Lung (tissue), 13 donors: Measurements from ENCODE around the gene DIP2B. TPM values are rescaled to one million over a fixed set of nuclear protein-coding genes. Genes with fewer than 3 reads are reported as not detected.

Experiments
- ATAC-seq: fragments of 200-7000 bp; cut with Tn5 transposase; one replicate; pipeline ENCODE4 v1.9.1; 2020; ENCODE audit warnings: moderate number of reproducible peaks; ENCODE audit not compliant: insufficient read depth, low FRiP score
- DNase-seq, 3 donors: peaks; one replicate each; pipeline ENCODE4 v3.0.0-alpha.2; 2013 to 2017
- H3K27ac ChIP-seq, 2 donors: one replicate each; pipeline ENCODE4 v1.5.1; 2013; ENCODE audit warnings: mild to moderate bottlenecking in 2 of 2, moderate library complexity in 2 of 2, control low read depth in 1 of 2, inconsistent platforms in 1 of 2, low read depth in 1 of 2, low read length in 1 of 2
- H3K27me3 ChIP-seq, 3 donors: one replicate each; pipeline ENCODE4 v1.5.1; 2013; ENCODE audit warnings: low read length in 2 of 3; ENCODE audit not compliant: control insufficient read depth in 3 of 3, insufficient read depth in 3 of 3
- H3K36me3 ChIP-seq, 4 donors: one replicate each; pipeline ENCODE4 v1.5.1; 2013; ENCODE audit warnings: low read length in 4 of 4, mild to moderate bottlenecking in 1 of 4, moderate library complexity in 1 of 4; ENCODE audit not compliant: control insufficient read depth in 4 of 4, insufficient read depth in 4 of 4
- H3K4me1 ChIP-seq, 5 donors: one replicate each; pipeline ENCODE4 v1.5.1; 2013; ENCODE audit warnings: low read length in 5 of 5, mild to moderate bottlenecking in 2 of 5, moderate library complexity in 1 of 5; ENCODE audit not compliant: control insufficient read depth in 5 of 5, insufficient read depth in 5 of 5
- H3K4me3 ChIP-seq: one replicate; pipeline ENCODE4 v1.5.1; 2013; ENCODE audit warnings: mild to moderate bottlenecking, control low read depth, moderate library complexity
- H3K9ac ChIP-seq, 2 donors: one replicate each; pipeline ENCODE4 v1.5.1; 2013; ENCODE audit warnings: low read length in 2 of 2, control low read depth in 1 of 2; ENCODE audit not compliant: insufficient read depth in 1 of 2
- H3K9me3 ChIP-seq, 4 donors: one replicate each; pipeline ENCODE4 v1.5.1; 2013; ENCODE audit warnings: low read length in 3 of 4, mild to moderate bottlenecking in 1 of 4, moderate library complexity in 1 of 4; ENCODE audit not compliant: control insufficient read depth in 4 of 4, insufficient read depth in 3 of 4
- CTCF ChIP-seq: IDR thresholded peaks from 2 replicates; pipeline ENCODE4 v1.5.1; 2012; ENCODE audit warnings: mild to moderate bottlenecking; ENCODE audit errors: control extremely low read depth, extremely low read depth
- WGBS, 2 donors: extraction: QIAGEN DNeasy Blood & Tissue Kit; methylation state at CpG; one replicate each; pipeline ENCODE4 v1.1.7; 2013; 5-methylcytosine and 5-hydroxymethylcytosine counted together
- polyA plus RNA-seq, 2 donors: library from polyadenylated mRNA; stranded (reverse); fragments of 200-250 nt; gene quantifications; one replicate each; pipeline ENCODE4 v1.2.1, GENCODE V29; 2013
- small RNA-seq: library from RNA; depleted of rRNA; stranded (forward); fragments of <200 nt; gene quantifications from one replicate; pipeline ENCODE3, GENCODE V24; 2014; ENCODE audit warnings: low replicate concordance
- total RNA-seq, 2 donors: library from RNA; depleted of rRNA in 1 of 2; stranded (reverse); fragments of >200 nt in 1 of 2; gene quantifications; one replicate each; pipeline ENCODE4 v1.2.1, GENCODE V29; 2014 to 2021
- donor health status: control.
- donor health status: control.
- donor health status: Bipolar disorder and iron deficiency.
- donor health status: healthy.
- donor health status: DM: yes; HTN: yes; CAD: no.

DIP2B gene
- total and polyA plus RNA-seq, 4 donors = 4.2 to 55.8 (median 18.6) TPM

- Histone ChIP-seq H3K27me3 (no peaks in the 10 kb centered on the region), H3K4me1 (peaks cover 0 to 9% (median 0%) of the 10 kb centered on the region in 5 donors), H3K27ac (peak overlapping the region in 1 of 2 donors; percentile 47), H3K9ac (no peak overlapping the region), H3K36me3 (peaks cover 0 to 13% (median 7%) of the 10 kb centered on the region in 4 donors), H3K9me3 (peaks cover 0 to 11% (median 0%) of the 10 kb centered on the region in 4 donors), H3K4me3 (no peak overlapping the region)
- DNase-seq = no peak
- no peak for ATAC-seq
- 98 to 99% methylated on average over 2 of the region's 2 CpGs for WGBS, 2 donors
- no peak for TF ChIP-seq CTCF
These were observed 282.8 kb downstream of the DIP2B start for GRCh38 chr12:50787618-50788017.

- 81 to 92% methylated on average over 3 of the region's 3 CpGs for WGBS, 2 donors
- ATAC-seq (no peak), DNase-seq (no peak)
- Histone ChIP-seq H3K27me3 (no peaks in the 10 kb centered on the region), H3K4me3 (no peak overlapping the region), H3K9me3 (peaks cover 0 to 11% (median 0%) of the 10 kb centered on the region in 4 donors), H3K36me3 (peaks cover 0 to 13% (median 6%) of the 10 kb centered on the region in 4 donors), H3K9ac (no peak overlapping the region), H3K27ac (no peak overlapping the region), H3K4me1 (peaks cover 0 to 9% (median 0%) of the 10 kb centered on the region in 5 donors)
- no peak for TF ChIP-seq CTCF
These were observed 283.8 kb downstream of the DIP2B start for GRCh38 chr12:50788561-50788960.

GRCh38 chr12:50790081-50790480 is 285.3 kb downstream of the DIP2B start:
- H3K27me3 ChIP-seq = no peaks in the 10 kb centered on the region
- H3K36me3 ChIP-seq = peaks cover 0 to 13% (median 7%) of the 10 kb centered on the region in 4 donors
- no peak overlapping the region for H3K4me3 ChIP-seq
- TF ChIP-seq CTCF = no peak
- no peak overlapping the region for H3K9ac ChIP-seq
- DNase-seq = no peak
- peaks cover 0 to 9% (median 0%) of the 10 kb centered on the region in 5 donors for H3K4me1 ChIP-seq
- no peak overlapping the region for H3K27ac ChIP-seq
- 89 to 95% methylated on average over 5 of the region's 5 CpGs for WGBS, 2 donors
- no peak for ATAC-seq
- H3K9me3 ChIP-seq = peaks cover 0 to 11% (median 0%) of the 10 kb centered on the region in 4 donors

Small RNAs within 50 kb of the gene (small RNA-seq; reads per million reads assigned to genes)
- gene RF00019 (not detected), gene RNU6-238P (not detected), gene RNU6-769P (not detected)

Other genes starting within 250 kb of the DIP2B start
- gene LIMA1, start 221.5 kb upstream of the DIP2B start, total RNA-seq = 10 to 100 TPM; 55.8 to 69.7 TPM
- gene LIMA1, start 221.5 kb upstream of the DIP2B start, polyA plus RNA-seq = 10 to 100 TPM; 25.0 to 35.5 TPM
- gene FAM186A, start 108.4 kb upstream of the DIP2B start, total RNA-seq = not detected
- not detected for gene FAM186A, start 108.4 kb upstream of the DIP2B start, polyA plus RNA-seq
- gene LARP4, start 104.1 kb upstream of the DIP2B start, total RNA-seq = 10 to 100 TPM; 51.1 to 69.4 TPM
- gene LARP4, start 104.1 kb upstream of the DIP2B start, polyA plus RNA-seq = 10 to 100 TPM; 10.9 to 13.5 TPM